CD4-positive, alpha-beta T cell treated with Interleukin-12 subunit alpha and Interleukin-12 subunit beta, for 1 hour (primary cell): ENCODE measurements around the gene NAA38.

Experiments used
- DNase-seq: peaks from one replicate; pipeline ENCODE4 v3.0.0-alpha.2; 2020

NAA38 gene

DNA sequence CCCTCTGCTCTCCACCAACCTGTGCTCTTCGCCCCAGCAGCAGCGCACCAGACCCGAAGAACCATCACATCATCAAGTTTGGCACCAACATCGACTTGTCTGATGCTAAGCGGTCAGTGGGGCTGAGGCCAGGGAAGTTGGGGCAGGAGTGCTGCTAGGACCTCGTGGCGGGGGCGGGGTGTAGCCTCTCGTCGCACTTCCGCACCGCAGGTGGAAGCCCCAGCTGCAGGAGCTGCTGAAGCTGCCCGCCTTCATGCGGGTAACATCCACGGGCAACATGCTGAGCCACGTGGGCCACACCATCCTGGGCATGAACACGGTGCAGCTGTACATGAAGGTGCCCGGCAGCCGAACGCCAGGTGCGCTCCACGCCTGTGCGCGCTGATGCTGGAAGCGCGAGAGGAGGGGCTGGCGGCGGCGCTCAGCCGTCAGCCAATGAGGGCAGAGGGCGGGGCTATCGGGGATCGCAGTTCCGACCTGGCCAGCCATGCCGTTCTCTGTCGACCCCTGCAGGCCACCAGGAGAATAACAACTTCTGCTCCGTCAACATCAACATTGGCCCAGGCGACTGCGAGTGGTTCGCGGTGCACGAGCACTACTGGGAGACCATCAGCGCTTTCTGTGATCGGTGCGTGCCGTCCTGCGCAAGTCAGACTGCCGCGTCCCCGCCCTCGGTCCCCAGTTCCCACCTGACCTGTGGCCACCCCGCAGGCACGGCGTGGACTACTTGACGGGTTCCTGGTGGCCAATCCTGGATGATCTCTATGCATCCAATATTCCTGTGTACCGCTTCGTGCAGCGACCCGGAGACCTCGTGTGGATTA, 5.7 kb downstream of the NAA38 start:
- peak; percentile 96 for DNase-seq

DNA sequence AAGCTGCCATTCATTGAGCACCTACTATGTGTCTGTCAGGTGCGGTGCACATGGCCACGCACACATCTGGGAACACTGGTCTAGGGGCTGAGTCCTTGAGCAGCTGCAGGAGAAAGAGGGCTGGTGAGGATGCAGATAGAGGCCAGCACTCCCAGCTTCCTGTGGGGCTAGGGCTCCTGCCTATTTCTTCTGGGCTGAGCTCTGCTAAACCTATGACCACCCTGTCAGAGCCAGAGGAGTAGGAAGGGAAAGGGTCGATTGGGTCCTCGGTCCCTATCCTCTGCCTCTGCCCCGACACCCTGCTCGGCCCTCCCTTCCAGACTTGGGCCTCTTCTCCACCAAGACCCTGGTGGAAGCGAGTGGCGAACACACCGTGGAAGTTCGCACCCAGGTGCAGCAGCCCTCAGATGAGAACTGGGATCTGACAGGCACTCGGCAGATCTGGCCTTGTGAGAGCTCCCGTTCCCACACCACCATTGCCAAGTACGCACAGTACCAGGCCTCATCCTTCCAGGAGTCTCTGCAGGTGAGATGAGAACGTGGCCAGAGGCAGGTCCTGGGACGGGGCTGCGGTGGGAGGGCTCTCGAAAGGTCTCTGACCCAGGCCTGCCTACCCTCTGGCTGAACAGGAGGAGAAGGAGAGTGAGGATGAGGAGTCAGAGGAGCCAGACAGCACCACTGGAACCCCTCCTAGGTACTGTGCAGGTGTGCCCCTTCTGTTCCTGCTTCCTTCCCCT, 6.5 kb downstream of the NAA38 start:
- no peak for DNase-seq

DNA sequence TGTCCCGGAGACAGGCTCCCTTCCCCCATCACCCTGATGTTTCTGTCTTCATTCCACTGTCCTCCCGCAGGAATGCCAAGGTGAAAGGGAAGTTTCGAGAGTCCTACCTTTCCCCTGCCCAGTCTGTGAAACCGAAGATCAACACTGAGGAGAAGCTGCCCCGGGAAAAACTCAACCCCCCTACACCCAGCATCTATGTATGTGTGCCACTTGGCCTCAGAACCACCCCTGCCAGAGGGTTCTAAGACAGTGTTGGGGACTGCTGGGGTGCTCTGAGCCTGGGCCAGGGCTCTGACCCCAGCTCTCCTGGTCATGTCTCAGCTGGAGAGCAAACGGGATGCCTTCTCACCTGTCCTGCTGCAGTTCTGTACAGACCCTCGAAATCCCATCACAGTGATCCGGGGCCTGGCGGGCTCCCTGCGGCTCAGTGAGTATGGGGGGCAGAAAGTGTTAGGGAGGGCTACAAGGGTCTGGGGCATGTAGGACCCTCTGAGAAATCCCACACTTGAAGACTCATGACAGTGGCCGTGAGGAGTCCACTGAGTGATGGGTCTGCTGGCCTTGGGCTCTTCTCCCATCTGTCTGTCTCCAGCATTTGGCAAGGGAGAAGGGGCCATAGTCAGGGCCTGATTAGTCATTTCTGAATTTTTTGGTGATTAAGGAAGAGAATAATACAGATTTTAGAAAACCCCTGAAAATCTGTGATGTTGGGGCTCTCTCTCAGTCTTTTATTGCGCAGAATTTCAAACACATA, 7.4 kb downstream of the NAA38 start:
- peak; percentile 17 for DNase-seq

DNA sequence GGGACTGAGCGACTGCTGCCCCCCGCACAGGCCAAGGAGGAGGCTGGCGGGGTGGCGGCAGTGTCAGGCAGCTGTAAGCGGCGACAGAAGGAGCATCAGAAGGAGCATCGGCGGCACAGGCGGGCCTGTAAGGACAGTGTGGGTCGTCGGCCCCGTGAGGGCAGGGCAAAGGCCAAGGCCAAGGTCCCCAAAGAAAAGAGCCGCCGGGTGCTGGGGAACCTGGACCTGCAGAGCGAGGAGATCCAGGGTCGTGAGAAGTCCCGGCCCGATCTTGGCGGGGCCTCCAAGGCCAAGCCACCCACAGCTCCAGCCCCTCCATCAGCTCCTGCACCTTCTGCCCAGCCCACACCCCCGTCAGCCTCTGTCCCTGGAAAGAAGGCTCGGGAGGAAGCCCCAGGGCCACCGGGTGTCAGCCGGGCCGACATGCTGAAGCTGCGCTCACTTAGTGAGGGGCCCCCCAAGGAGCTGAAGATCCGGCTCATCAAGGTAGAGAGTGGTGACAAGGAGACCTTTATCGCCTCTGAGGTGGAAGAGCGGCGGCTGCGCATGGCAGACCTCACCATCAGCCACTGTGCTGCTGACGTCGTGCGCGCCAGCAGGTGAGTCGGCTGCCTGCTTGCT, 8.1 kb downstream of the NAA38 start:
- DNase-seq, result peak; percentile 14

DNA sequence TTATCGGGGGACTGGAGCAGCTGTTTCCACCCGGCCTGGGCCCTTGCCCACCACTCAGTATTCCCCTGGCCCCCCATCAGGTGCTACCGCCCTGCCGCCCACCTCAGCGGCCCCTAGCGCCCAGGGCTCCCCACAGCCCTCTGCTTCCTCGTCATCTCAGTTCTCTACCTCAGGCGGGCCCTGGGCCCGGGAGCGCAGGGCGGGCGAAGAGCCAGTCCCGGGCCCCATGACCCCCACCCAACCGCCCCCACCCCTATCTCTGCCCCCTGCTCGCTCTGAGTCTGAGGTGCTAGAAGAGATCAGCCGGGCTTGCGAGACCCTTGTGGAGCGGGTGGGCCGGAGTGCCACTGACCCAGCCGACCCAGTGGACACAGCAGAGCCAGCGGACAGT, 8.6 kb downstream of the NAA38 start:
- DNase-seq, result no peak

DNA sequence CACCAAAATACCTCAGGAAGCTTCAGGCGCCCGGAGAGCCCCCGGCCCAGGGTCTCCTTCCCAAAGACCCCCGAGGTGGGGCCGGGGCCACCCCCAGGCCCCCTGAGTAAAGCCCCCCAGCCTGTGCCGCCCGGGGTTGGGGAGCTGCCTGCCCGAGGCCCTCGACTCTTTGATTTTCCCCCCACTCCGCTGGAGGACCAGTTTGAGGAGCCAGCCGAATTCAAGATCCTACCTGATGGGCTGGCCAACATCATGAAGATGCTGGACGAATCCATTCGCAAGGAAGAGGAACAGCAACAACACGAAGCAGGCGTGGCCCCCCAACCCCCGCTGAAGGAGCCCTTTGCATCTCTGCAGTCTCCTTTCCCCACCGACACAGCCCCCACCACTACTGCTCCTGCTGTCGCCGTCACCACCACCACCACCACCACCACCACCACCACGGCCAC, 9.2 kb downstream of the NAA38 start:
- DNase-seq, result peak; percentile 29

DNA sequence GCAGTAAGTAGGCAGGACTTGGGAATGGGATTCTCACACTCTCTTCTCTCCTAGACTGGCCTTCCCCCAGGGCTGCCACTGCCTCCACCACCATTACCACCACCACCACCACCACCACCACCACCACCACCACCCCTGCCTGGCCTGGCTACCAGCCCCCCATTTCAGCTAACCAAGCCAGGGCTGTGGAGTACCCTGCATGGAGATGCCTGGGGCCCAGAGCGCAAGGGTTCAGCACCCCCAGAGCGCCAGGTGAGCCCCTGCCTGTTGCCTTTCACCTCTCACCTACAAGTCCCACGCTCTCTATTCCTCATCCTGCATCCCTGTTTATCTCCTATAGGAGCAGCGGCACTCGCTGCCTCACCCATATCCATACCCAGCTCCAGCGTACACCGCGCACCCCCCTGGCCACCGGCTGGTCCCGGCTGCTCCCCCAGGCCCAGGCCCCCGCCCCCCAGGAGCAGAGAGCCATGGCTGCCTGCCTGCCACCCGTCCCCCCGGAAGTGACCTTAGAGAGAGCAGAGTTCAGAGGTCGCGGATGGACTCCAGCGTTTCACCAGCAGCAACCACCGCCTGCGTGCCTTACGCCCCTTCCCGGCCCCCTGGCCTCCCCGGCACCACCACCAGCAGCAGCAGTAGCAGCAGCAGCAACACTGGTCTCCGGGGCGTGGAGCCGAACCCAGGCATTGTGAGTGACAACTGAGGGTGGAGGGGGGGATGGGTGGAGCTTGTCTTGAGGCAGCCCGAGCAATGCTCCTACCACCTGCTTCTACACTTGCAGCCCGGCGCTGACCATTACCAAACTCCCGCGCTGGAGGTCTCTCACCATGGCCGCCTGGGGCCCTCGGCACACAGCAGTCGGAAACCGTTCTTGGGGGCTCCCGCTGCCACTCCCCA, 10.3 kb downstream of the NAA38 start:
- DNase-seq, result peak; percentile 28

DNA sequence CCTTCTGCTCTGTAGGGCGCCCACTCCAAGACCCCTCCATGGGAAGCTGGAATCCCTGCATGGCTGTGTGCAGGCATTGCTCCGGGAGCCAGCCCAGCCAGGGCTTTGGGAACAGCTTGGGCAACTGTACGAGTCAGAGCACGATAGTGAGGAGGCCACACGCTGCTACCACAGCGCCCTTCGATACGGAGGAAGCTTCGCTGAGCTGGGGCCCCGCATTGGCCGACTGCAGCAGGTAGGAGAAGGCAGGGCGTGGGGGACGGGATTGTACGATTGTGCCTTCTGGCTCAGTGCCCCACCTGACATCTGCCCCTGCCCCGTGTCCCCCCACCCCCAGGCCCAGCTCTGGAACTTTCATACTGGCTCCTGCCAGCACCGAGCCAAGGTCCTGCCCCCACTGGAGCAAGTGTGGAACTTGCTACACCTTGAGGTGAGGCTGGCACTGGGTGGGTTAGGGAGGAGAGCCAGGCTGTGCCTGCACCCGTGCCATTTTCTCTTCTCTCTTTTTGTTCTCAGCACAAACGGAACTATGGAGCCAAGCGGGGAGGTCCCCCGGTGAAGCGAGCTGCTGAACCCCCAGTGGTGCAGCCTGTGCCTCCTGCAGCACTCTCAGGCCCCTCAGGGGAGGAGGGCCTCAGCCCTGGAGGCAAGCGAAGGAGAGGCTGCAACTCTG, 11.2 kb downstream of the NAA38 start:
- DNase-seq, result peak; percentile 13

DNA sequence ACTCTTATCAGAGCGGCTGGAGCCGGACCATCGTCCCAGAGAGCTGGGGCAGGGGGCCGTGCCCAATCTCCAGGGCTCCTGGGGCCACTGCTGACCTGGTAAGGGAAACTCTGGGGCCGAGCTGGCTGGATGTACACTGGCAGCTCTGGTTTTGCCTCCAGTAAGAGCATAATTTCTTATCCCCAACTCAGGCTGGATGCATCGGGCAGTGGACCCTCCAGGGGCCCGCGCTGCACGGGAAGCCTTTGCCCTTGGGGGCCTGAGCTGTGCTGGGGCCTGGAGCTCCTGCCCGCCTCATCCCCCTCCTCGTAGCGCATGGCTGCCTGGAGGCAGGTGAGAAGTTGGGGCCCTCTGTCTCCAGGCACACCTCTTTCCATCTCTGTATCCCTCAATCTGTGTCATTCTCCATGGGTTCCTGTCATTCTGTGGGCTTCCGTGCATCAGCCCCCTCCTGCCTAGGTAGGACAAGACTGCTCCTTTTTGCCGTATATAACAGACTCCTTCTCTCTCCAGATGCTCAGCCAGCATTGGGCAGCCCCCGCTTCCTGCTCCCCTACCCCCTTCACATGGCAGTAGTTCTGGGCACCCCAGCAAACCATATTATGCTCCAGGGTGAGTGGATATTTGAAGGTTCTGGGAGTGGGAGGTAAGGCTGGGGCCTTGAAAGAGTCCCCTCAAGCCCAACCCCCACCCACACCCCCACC, 11.8 kb downstream of the NAA38 start:
- peak; percentile 15 for DNase-seq

DNA sequence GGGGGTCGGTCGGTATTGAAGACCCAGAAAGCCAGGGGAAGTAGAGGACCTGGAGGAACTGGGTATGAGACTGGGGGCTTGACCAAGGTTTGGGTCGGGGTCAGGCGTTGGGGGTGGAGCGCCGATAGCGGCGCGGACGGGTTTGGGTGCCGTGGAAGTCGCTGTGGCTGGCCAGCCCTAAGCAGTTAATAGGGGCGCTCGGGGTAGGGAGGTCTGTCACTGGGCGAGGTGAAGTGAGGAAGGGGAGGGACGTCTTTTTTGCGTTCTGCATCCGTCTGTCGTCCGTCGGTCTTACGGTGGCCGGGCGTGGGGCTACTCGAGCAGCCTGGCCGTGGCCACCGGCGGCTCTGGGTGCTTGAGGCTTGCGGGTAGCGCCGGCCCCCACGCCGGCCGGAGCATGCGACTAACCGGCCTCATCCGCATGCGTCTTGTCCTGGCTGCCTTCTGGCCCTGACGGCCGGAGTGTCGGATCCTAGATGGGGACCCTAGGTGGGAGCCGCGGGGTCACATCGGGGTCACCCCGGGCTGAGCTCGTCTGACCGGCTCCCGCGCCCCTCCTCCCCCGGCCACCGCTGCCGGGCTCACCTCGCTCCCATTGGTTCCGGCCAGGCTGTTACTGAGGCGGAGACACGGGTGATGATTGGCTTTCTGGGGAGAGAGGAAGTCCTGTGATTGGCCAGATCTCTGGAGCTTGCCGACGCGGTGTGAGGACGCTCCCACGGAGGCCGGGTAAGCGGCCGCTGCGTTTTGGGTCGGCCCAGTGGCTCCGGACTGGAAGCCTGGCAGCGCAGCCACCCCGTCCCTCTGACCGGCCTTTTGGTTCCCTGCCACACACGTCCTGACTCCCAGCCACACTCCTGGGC, 12.8 kb downstream of the NAA38 start:
- peak; percentile 90 for DNase-seq

DNA sequence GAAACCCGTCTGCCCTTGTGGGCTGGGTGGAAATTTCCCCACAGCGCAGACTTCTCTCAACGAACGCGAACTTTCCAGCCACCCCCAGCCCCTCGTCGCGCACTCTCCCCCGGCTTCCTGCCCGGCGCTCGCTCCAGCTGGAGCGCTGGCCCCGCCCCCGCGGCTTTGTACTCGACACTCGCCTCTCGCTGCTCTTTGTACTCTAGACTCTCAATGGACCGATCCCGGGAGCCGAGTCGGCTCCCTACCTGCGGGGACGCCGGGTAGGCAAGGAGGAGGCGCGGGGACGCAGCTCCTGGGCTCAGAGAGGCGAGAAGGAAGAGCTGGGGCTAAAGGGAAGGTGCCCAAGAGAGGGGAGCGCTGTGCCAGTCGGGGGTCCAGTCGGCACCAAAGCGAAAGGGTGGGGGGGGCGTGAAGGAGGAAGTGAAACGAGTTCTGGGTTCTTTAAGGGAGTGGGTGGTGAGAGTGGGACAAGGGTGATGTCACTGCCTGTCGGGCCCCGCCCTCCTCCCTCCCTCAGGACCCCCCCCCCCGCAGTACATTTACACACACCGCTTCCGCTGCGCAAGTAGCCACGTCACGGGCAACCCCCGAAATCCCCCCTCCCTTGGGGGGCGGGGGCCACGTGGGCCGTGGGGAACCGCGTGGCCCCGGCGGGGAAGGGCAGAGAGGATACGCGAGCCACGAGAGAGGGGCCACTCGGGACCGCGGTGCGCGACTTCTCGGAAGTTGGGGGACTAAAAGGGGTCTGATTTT, 13.6 kb downstream of the NAA38 start:
- DNase-seq, result peak; percentile 96

DNA sequence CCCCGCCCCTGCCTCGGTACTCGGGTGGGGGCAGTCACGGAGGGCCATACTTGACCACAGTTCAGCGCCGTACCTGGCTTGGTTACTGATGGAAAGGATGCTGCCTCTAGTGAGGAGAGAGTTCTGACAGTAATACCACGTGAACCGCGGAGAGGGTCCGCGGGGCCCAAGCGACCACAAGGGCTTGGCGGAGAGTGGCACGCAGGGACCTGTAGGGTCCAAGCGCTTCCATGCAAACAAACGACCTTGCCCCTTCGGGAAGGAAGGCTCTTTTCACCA, 14.2 kb downstream of the NAA38 start:
- DNase-seq, result no peak

DNA sequence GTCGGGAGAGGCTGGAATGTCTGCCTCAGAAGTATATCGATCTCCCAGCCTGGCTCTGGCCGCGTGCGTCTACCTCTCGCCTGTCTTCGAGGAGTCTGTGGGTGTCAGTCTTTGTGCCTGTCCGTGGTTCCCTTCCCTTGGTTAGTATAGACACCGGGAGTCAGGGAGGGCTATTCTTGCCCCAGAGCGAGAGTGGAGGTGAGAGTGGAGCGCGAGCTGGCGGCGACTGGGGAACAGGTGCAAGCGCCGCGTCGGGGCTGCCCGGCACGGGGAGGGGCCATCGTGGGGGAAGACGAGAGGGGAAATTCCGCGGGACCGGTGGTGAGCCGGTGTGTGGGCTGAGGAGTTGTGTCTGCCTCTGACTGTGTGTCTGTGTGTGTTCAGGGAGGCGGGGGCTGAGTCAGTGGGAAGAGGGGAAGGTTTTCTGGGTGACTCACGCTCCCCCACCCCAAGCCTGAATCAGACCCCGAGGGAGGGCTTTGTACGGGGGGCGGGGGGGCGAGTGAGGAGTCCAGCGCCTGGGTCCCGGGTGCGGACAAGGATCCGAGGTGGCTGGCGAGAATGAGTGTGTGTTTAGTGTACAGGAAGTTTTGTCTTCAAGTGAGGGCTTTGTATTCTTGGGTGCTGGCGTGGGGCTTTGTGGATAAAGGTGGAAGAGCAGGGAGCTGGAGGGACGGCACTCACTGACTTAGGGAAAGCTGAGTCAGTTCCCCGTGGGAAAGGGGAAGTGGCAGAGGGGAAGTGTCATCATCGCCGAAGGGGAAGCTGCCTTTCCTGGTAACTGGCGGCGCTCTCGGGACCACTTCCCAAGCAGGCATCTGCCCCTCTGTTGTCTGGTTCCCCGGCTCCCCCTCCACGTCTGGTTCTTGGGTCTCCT, 14.7 kb downstream of the NAA38 start:
- peak; percentile 99 for DNase-seq

DNA sequence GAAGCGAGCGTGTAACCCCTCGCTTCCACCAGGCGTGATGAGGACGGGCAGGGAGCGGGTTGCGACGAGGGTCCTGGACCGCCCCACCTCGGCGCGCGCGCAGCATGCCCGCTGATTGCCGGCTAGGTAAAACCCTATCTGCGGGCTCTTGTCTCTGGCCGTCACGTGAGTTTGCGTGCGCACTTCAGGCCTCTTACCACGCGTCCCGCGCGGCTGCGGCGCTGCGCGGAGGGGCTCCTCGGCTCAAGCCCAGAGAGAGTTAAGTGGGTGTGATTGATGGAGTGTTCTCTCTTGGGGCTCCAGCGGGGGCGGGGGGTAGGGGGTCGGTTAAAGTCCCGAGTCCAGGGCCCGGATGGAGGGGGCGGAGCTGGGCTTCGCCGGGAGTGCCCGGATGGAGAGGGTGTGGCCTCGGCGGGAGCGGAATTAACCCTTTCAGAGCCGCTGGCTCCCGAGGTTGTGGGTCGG, 15.4 kb downstream of the NAA38 start:
- DNase-seq, result peak; percentile 86

DNA sequence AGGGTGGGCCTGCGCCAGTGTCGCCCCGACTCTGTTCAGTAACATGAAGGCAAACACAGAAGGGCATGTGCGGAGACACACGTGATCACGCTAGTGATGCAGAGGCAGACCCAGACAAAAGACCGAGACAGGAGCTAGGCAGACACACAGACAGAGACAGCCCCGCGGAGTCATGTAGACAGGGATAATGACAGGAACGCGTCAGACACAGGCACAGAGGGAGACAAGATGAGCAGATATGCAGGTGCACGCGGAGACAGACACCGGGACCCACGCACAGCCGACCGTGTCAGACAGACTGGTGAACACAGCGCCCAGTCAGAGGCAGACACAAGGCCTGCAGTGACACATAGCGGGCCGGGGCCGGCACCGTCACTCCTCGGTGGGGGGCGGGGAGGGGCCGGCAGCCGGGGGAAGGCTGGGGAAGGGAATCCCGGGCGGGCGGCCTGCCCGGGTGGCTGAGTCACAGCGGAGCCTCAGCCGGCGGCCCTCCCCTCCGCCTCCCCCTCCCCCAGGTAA, 15.9 kb downstream of the NAA38 start:
- peak; percentile 94 for DNase-seq

DNA sequence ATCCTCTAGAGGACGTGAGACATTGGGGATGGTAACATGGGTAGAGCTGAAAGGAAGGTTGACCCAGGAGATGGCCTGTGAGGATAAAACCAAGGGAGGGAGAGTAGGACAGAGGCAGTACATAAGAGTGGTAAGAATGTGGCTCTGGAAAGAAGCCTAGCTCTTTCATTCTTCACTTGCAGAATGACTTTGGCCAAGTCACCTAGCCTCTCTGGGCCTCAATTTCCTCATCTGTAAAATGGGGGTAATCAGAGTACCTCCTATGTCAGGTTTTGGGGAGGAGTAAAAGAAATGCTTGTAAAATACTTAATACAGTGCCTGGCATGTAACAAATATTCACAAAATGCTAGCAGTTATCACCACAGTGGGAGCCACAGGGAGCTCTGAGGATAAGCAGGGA, 16.5 kb downstream of the NAA38 start:
- DNase-seq, result no peak

DNA sequence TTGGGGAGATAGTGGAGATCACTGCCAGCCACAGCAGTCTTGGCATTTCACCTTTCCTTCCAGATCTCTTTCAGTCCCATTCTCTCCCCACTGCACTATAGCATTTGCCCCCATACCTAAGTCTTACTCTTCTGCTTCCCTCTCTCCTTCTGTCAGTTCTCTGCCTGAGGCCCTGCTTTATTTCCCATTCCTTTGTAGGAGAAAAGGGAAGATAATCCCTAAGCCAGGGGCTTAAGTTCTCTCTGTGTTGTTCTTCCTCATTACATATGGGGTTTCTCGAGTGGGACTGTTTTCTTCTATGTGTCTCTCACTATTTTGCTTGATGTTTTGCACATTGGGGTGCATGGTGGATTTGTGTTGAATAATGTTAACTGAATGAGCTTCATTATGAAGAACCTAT, 16.9 kb downstream of the NAA38 start:
- DNase-seq, result no peak

DNA sequence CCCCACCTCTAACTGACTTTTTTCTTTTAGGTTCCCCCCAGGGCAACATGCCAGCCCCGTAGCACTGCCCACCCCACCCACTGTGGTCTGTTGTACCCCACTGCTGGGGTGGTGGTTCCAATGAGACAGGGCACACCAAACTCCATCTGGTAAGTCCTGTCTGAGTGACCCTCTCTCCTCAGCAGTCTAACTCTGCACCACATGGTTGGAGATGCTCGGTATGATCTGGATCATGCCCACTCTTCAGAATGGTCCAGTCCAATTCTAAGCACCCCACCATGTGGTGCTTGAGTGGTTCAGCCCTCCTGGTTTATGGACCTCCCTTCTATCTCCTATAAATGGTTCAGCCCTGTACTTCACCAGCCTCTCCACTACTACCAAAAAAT, 17.5 kb downstream of the NAA38 start:
- peak; percentile 50 for DNase-seq
